Measurements from ENCODE around the gene TKTL1. TPM values are rescaled to one million over a fixed set of nuclear protein-coding genes. Genes with fewer than 3 reads are reported as not detected.
"Not testable (repeated sequence)": the region's sequence is repeated elsewhere in the genome, so short reads cannot be mapped to it uniquely, and the experiment has no call there.

The TKTL1 gene
- not detected for total RNA-seq (ENCODE audit: unreplicated experiment)
- long read RNA-seq, partial matches to known transcripts = 0 of 1 reads
- long read RNA-seq, other reads (novel, unspliced or antisense) = 0 of 1 reads

DNA sequence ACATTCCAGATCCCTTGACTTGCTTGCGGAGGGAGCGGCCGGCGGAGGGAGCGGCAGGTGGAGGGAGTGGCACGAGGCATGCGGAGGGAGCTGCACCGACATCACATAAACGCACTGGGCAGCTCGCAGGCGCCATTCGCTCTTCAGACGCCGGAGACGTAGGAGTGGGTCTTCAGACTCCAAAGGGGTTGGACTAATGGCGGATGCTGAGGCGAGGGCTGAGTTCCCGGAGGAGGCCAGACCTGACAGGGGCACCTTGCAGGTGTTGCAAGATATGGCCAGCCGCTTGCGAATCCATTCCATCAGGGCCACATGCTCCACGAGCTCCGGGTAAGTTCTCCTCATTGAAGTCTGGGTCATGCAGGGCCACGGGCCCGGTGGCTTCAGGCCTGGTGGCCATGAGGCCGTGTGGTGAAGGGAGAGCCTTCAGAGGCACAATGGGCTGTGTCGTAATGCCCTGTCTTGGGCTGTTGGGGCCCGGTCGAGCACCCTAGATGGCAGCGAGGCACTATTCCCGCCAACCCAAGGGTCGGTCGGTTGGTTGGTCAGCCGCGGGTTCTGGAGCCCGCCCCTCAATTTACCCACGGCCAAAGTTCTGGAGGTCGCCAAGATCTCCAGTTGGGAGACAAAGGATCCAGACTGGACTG, at the start of gene TKTL1:
Gene TKTL1, plus strand, starts transcription at position 132 of the 647 bp plus-strand sequence. Its CDS starts 65 bp downstream, at position 197.
- H3K4me3 Mint-ChIP-seq (ENCODE audit: unreplicated experiment) = no peak within 1 kb of the TSS
- no peaks in the 10 kb centered on the region for H3K27me3 Mint-ChIP-seq (ENCODE audit: unreplicated experiment)
- no peaks in the 10 kb centered on the region for H3K36me3 Mint-ChIP-seq (ENCODE audit: unreplicated experiment)
- no peaks in the 10 kb centered on the region for H3K4me1 Mint-ChIP-seq (ENCODE audit: low read depth, unreplicated experiment)
- no peak for DNase-seq
- TF ChIP-seq, protein P1, sequence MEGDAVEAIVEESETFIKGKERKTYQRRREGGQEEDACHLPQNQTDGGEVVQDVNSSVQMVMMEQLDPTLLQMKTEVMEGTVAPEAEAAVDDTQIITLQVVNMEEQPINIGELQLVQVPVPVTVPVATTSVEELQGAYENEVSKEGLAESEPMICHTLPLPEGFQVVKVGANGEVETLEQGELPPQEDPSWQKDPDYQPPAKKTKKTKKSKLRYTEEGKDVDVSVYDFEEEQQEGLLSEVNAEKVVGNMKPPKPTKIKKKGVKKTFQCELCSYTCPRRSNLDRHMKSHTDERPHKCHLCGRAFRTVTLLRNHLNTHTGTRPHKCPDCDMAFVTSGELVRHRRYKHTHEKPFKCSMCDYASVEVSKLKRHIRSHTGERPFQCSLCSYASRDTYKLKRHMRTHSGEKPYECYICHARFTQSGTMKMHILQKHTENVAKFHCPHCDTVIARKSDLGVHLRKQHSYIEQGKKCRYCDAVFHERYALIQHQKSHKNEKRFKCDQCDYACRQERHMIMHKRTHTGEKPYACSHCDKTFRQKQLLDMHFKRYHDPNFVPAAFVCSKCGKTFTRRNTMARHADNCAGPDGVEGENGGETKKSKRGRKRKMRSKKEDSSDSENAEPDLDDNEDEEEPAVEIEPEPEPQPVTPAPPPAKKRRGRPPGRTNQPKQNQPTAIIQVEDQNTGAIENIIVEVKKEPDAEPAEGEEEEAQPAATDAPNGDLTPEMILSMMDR (IDR thresholded peaks at IDR 0.05; ENCODE audit: partially characterized antibody, unreplicated experiment) = no peak
- H3K27ac Mint-ChIP-seq (ENCODE audit: unreplicated experiment) = no peak within 1 kb of the TSS
- H3K9me3 Mint-ChIP-seq (ENCODE audit: unreplicated experiment) = no peaks in the 10 kb centered on the region

GRCh38 chrX:154247377-154248045, 48.1 kb upstream of the TKTL1 start:
- H3K36me3 Mint-ChIP-seq (ENCODE audit: unreplicated experiment); H3K27me3 Mint-ChIP-seq (ENCODE audit: unreplicated experiment); H3K27ac Mint-ChIP-seq (ENCODE audit: unreplicated experiment); H3K4me1 Mint-ChIP-seq (ENCODE audit: low read depth, unreplicated experiment); H3K4me3 Mint-ChIP-seq (ENCODE audit: unreplicated experiment); DNase-seq; H3K9me3 Mint-ChIP-seq (ENCODE audit: unreplicated experiment): not testable (repeated sequence)

DNA sequence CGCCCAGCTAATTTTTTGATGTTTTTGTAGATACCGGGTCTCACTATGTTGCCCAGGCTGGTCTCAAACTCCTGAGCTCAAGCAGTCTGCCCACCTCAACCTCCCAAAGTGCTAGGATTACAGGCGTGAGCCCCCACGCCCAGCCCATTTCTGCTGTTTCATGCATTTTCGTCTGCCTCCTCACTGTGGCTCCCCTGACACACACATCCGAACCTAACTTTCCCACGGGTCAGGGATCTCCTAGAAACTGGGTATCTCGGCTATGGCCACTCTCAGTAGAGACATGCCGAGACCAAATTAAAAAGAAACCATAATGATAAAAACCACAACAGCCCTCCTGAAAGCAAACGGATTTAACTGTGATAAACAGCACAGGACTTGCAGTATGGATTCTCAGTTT, 47.5 kb upstream of the TKTL1 start:
- H3K9me3 Mint-ChIP-seq (ENCODE audit: unreplicated experiment); H3K27me3 Mint-ChIP-seq (ENCODE audit: unreplicated experiment); DNase-seq; H3K4me1 Mint-ChIP-seq (ENCODE audit: low read depth, unreplicated experiment); H3K36me3 Mint-ChIP-seq (ENCODE audit: unreplicated experiment); H3K4me3 Mint-ChIP-seq (ENCODE audit: unreplicated experiment); H3K27ac Mint-ChIP-seq (ENCODE audit: unreplicated experiment): not testable (repeated sequence)

GRCh38 chrX:154257282-154257681, 38.3 kb upstream of the TKTL1 start, which contains the start of gene OPN1MW3:
Gene OPN1MW3, plus strand, starts transcription at chrX:154257582. Its CDS starts 38 bp downstream, at chrX:154257620.
- not testable (repeated sequence) for H3K27me3 Mint-ChIP-seq (ENCODE audit: unreplicated experiment); H3K9me3 Mint-ChIP-seq (ENCODE audit: unreplicated experiment); H3K4me3 Mint-ChIP-seq (ENCODE audit: unreplicated experiment); DNase-seq; H3K36me3 Mint-ChIP-seq (ENCODE audit: unreplicated experiment); H3K27ac Mint-ChIP-seq (ENCODE audit: unreplicated experiment); H3K4me1 Mint-ChIP-seq (ENCODE audit: low read depth, unreplicated experiment)

DNA sequence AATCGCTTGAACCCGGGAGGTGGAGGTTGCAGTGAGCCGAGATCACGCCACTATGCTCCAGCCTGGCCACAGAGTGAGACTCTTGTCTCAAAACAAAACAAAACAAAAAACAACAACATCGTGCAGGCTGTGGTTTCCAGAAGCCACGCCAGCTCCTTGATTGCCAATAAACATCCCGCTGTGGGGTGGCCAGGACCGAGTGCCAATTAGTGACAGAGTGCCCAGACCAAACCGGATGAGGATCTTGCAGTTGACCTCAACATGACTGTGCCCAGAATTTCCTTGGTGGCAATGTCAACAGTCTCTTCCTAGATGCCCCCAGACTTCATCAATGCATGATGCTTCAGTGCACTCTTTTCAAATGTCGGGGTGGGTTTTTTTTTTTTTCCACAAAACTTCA, 36.9 kb upstream of the TKTL1 start:
- not testable (repeated sequence) for H3K36me3 Mint-ChIP-seq (ENCODE audit: unreplicated experiment); H3K4me3 Mint-ChIP-seq (ENCODE audit: unreplicated experiment); H3K4me1 Mint-ChIP-seq (ENCODE audit: low read depth, unreplicated experiment); DNase-seq; H3K9me3 Mint-ChIP-seq (ENCODE audit: unreplicated experiment); H3K27me3 Mint-ChIP-seq (ENCODE audit: unreplicated experiment); H3K27ac Mint-ChIP-seq (ENCODE audit: unreplicated experiment)

- H3K9me3 Mint-ChIP-seq (ENCODE audit: unreplicated experiment); H3K4me1 Mint-ChIP-seq (ENCODE audit: low read depth, unreplicated experiment); H3K4me3 Mint-ChIP-seq (ENCODE audit: unreplicated experiment); H3K36me3 Mint-ChIP-seq (ENCODE audit: unreplicated experiment); H3K27me3 Mint-ChIP-seq (ENCODE audit: unreplicated experiment); H3K27ac Mint-ChIP-seq (ENCODE audit: unreplicated experiment); DNase-seq: not testable (repeated sequence)
These were observed 32.5 kb upstream of the TKTL1 start for GRCh38 chrX:154263072-154263471.

DNA sequence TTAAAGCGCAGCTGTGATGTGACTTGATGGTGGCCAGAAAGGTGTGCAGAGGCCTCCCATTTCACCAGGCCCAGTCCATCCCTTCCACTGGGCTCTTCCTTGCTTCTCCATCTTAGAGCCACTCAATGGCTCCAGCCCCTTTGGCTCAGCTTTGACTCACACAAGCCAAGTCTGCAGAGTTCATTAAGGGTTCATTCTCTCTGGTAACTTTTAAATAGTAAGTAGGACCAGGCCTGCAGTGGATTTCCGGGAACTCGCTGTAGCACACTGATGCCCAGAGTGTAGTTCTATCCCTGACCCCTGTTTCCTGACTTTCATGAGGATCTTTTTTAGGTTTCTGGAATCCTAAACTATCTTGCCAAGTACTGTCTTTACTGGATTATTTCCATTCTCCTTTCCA, 26.4 kb upstream of the TKTL1 start:
- H3K27ac Mint-ChIP-seq (ENCODE audit: unreplicated experiment); DNase-seq; H3K9me3 Mint-ChIP-seq (ENCODE audit: unreplicated experiment); H3K4me1 Mint-ChIP-seq (ENCODE audit: low read depth, unreplicated experiment); H3K36me3 Mint-ChIP-seq (ENCODE audit: unreplicated experiment); H3K4me3 Mint-ChIP-seq (ENCODE audit: unreplicated experiment); H3K27me3 Mint-ChIP-seq (ENCODE audit: unreplicated experiment): not testable (repeated sequence)

DNA sequence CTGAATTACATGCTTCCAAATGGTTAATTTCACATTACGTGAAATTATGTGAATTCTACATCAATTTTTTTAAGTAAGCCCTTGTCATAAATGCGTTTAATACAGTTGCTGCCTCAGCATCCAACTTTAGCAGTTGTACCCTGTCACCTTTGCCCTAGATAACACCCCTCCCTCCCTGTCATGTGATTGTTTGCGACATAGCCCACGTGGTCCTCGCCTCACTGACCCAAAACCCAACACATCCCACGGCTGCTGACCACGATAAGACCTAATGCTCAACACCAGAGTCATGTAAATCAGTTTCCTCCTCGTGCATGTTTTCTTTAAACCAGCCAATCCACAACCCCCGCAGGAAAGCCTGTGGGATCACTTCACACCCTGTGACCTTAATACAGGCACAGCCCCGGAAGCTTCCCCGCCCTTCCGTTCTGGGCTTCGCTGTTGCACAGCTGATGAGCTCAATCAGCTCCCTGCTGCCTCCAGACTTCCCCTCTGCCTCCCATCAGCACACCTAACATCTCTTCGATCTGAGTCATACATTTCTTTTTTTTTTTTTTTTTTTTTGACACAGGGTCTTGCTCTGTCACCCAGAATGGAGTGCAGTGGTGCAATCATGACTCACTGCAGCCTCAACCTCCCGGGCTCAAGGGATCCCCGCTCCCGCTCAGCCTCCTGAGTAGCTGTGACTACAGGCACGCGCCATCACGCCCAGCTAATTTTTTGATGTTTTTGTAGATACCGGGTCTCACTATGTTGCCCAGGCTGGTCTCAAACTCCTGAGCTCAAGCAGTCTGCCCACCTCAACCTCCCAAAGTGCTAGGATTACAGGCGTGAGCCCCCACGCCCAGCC, 10.9 kb upstream of the TKTL1 start:
- not testable (repeated sequence) for H3K27ac Mint-ChIP-seq (ENCODE audit: unreplicated experiment); H3K9me3 Mint-ChIP-seq (ENCODE audit: unreplicated experiment); H3K27me3 Mint-ChIP-seq (ENCODE audit: unreplicated experiment); H3K4me3 Mint-ChIP-seq (ENCODE audit: unreplicated experiment); H3K4me1 Mint-ChIP-seq (ENCODE audit: low read depth, unreplicated experiment); H3K36me3 Mint-ChIP-seq (ENCODE audit: unreplicated experiment); DNase-seq

- not testable (repeated sequence) for H3K4me1 Mint-ChIP-seq (ENCODE audit: low read depth, unreplicated experiment); H3K4me3 Mint-ChIP-seq (ENCODE audit: unreplicated experiment); H3K27ac Mint-ChIP-seq (ENCODE audit: unreplicated experiment); DNase-seq; H3K36me3 Mint-ChIP-seq (ENCODE audit: unreplicated experiment); H3K27me3 Mint-ChIP-seq (ENCODE audit: unreplicated experiment); H3K9me3 Mint-ChIP-seq (ENCODE audit: unreplicated experiment)
These were observed 9.2 kb upstream of the TKTL1 start for GRCh38 chrX:154286406-154286805.
